Transverse colon (tissue), 4 donors: Measurements from ENCODE around the gene OSM. TPM values are rescaled to one million over a fixed set of nuclear protein-coding genes. Genes with fewer than 3 reads are reported as not detected.

Source experiments
- DNase-seq: peaks from one replicate; pipeline ENCODE4 v3.0.0-alpha.2; 2019
- H3K27ac ChIP-seq, 4 donors: fragments of 200-600 bp; sonication (generic); 2 replicates each; pipeline ENCODE4 v1.5.1; 2016 to 2018; ENCODE audit warnings: inconsistent platforms in 4 of 4
- H3K27me3 ChIP-seq: fragments of 200-600 bp; sonication (generic); 2 replicates; pipeline ENCODE4 v1.5.1; 2017; ENCODE audit warnings: inconsistent platforms
- H3K36me3 ChIP-seq, 4 donors: fragments of 200-600 bp; sonication (generic); 2 replicates each; pipeline ENCODE4 v1.5.1; 2017 to 2019; ENCODE audit warnings: inconsistent platforms in 4 of 4
- H3K4me1 ChIP-seq, 4 donors: fragments of 200-600 bp; sonication (generic); 2 replicates each; pipeline ENCODE4 v1.5.1; 2017 to 2020; ENCODE audit warnings: inconsistent platforms in 4 of 4
- H3K4me3 ChIP-seq, 4 donors: fragments of 200-600 bp; sonication (generic); 1 replicate in 1 of 4; 2 replicates in 3 of 4; pipeline versions ENCODE4 v1.5.1 to v1.6.1; 2017 to 2019; ENCODE audit warnings: inconsistent platforms in 4 of 4
- H3K9me3 ChIP-seq, 2 donors: fragments of 200-600 bp; sonication (generic); 2 replicates each; pipeline ENCODE4 v1.5.1; 2017 to 2019; ENCODE audit warnings: inconsistent platforms in 2 of 2
- CTCF ChIP-seq, 5 experiments: fragments of 200-600 bp in 3 of 5; fragments of 450-650 bp in 2 of 5; sonication (generic) in 3 of 5; IDR thresholded peaks; 1 replicate in 2 of 5; 2 replicates in 3 of 5; pipeline ENCODE4 v1.5.1; 2016 to 2017; ENCODE audit warnings: antibody characterized with exemption in 5 of 5, inconsistent platforms in 3 of 5, mild to moderate bottlenecking in 2 of 5, moderate library complexity in 1 of 5
- EP300 ChIP-seq: sonication (generic); formaldehyde crosslinking; IDR thresholded peaks from one replicate; pipeline ENCODE4 v1.6.1; 2017; ENCODE audit warnings: antibody characterized with exemption, low read depth
- POLR2A ChIP-seq: fragments of 450-650 bp; IDR thresholded peaks from one replicate; pipeline ENCODE4 v1.6.1; 2016; ENCODE audit warnings: antibody characterized with exemption, mild to moderate bottlenecking, moderate library complexity
- POLR2AphosphoS5 ChIP-seq, 3 donors: sonication (generic); formaldehyde crosslinking; IDR thresholded peaks; one replicate each; pipeline ENCODE4 v1.6.1; 2016; ENCODE audit warnings: antibody characterized with exemption in 3 of 3
- WGBS, 2 donors: methylation state at CpG; one replicate each; pipeline ENCODE4 v1.1.5; 2018; ENCODE audit warnings: low coverage in 1 of 2; 5-methylcytosine and 5-hydroxymethylcytosine counted together
- in situ Hi-C, 4 donors: fragments of 200-750 bp; cut with MboI; loops; one replicate each; pipeline versions ENCODE4 v1.15.0 to v1.15.1; 2017; ENCODE audit warnings: low sequenced_read_pairs in 3 of 4, low pct_ligation_motif_present in 1 of 4, low pct_unique_long_range_greater_than_20kb in 1 of 4
- intact Hi-C: fragments of 100-400 bp; cut with DNase I; formaldehyde crosslinking; loops from one replicate; pipeline ENCODE4 v1.15.1; 2023; ENCODE audit warnings: low total_unique reads
- total RNA-seq, 4 donors: library from RNA; depleted of rRNA; stranded (reverse); fragments of >200 nt; gene quantifications; one replicate each; pipeline ENCODE4 v1.1.0, GENCODE V29; 2016

OSM gene
- total RNA-seq, 4 donors from 2014 or later, result not detected

DNA sequence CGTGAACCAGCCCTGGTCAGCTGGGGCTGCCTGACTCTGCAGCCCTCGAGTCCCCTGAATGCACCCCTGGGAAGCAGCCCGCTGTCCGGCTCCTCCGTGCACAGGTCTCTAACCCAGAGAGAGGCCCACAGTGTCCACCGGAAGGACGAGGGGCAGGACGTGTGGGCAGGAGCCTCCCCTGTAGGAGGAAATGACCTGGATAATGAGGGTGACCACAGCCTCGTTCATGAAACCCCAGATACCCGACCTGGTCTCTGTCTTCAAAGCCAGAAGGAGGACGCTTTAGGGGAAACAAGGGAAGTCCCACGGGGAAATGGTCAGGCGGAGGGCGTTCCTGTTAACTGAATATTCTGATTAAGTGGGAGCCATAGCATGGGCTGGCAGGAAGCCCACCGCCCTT, 43.3 kb downstream of the OSM start:
- WGBS, 2 donors, result 77 to 80% methylated on average over 2 to 15 of the region's 15 CpGs
- intact Hi-C loops, result no loop called here

GRCh38 chr22:30222321-30222720, 44.3 kb downstream of the OSM start:
- H3K27ac ChIP-seq, result no peak overlapping the region
- in situ Hi-C loops, result no loop called here
- intact Hi-C loops, result no loop called here
- H3K36me3 ChIP-seq, result no peaks in the 10 kb centered on the region
- H3K9me3 ChIP-seq, result no peaks in the 10 kb centered on the region
- peaks cover 8% of the 10 kb centered on the region for H3K27me3 ChIP-seq
- WGBS, 2 donors, result 78 to 80% methylated on average over 1 to 4 of the region's 4 CpGs
- no peak for TF ChIP-seq EP300
- H3K4me1 ChIP-seq, result no peaks in the 10 kb centered on the region
- H3K4me3 ChIP-seq, result no peak overlapping the region
- DNase-seq, result no peak

More for the DNA sequence above, 43.3 kb downstream of the OSM start:
- Histone ChIP-seq H3K36me3 (no peaks in the 10 kb centered on the region), H3K27ac (no peak overlapping the region), H3K4me3 (no peak overlapping the region), H3K9me3 (no peaks in the 10 kb centered on the region), H3K27me3 (peaks cover 8% of the 10 kb centered on the region), H3K4me1 (no peaks in the 10 kb centered on the region)
- in situ Hi-C loops, result no loop called here
- no peak for DNase-seq
- TF ChIP-seq POLR2A (no peak), CTCF (IDR thresholded peaks at IDR 0.05) (no peak), EP300 (no peak), POLR2AphosphoS5 (IDR thresholded peaks at IDR 0.05) (no peak)

DNA sequence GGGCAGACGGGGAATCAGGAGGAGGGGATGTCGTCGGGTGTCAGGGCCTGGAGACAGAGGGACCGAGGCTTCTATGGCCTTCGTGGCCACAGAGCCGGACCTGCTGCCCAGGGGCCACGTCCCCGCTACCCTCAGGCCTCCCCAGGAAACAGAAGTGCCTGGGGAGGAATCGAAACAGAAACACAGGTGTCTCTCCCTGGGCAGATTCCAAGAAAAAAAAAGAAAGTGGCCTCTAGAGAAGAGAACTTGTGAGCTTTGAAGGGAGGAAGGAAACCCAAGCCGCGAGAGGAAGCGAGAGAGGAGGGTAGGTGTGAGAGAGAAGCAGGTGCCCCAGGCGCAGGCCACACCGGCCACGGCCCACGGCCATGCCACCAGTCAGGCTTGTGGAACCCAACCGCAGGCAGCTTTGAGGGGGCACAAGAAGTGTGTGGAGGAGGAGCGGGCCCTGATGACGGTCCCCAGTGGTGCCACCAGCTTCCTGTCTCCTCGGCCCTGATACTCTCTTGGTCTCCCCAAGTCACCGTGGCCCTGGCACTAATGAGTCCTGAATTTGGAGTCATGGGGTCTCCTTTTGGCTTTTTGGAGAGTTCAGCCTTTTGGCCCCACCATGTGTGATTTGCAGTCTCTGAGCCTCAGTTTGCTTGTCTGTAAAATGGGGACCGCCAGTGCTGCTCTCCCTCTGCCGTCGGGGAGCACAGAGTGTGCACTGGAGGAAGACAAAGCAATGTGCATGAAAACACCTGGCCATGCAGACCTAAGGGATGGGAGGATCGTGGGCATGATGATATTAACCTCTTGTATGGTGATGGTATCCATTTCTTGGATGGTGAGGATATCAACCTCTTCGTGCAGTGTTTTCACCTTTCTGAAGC, 45.3 kb downstream of the OSM start:
- in situ Hi-C loops, result no loop called here
- Histone ChIP-seq H3K4me3 (no peak overlapping the region), H3K9me3 (no peaks in the 10 kb centered on the region), H3K27ac (no peak overlapping the region), H3K36me3 (no peaks in the 10 kb centered on the region), H3K4me1 (no peaks in the 10 kb centered on the region), H3K27me3 (peaks cover 8% of the 10 kb centered on the region)
- 36 to 57% methylated on average over 10 to 26 of the region's 26 CpGs for WGBS, 2 donors
- peak; percentile 46 for DNase-seq
- TF ChIP-seq POLR2A, result no peak
- TF ChIP-seq POLR2AphosphoS5 (IDR thresholded peaks at IDR 0.05), result no peak
- no peak for TF ChIP-seq EP300
- no peak for TF ChIP-seq CTCF (IDR thresholded peaks at IDR 0.05)
- intact Hi-C loops, result no loop called here

DNA sequence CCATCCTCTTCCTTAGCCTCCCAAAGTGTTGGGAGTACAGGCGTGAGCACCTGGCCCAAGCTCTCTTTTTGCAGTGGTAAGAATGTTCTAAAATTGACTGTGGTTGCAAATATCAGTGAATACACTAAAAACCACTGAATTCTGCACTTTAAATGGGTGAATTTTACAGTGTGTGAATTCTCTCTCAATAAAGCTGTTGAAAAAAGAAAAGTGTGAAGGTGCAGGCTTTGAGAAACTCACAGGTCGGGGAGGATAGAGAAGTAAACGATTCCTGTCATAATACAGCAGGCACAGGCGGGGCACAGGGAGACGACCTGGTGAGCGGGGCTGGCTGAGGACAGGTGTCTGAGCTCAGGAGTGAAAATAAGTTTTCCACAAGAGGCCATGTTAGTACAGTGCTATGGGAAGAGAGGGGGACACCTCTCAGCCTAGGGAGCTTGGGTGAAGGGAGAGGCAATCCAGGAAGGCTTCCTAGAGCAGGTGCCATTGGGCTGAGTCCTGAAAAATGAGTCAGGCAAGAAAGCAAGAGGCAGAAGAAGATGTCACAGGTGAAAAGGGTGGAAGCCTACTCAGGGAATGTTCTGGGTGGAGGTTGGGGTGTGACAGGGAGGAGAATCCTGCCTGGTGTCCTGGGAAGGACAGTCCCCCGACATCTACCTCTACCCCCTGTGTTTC, 46.2 kb downstream of the OSM start:
- H3K36me3 ChIP-seq, result no peaks in the 10 kb centered on the region
- 65 to 80% methylated on average over 7 of the region's 7 CpGs for WGBS, 2 donors
- H3K27me3 ChIP-seq, result peaks cover 9% of the 10 kb centered on the region
- H3K27ac ChIP-seq, result no peak overlapping the region
- H3K4me1 ChIP-seq, result no peaks in the 10 kb centered on the region
- no peak for DNase-seq
- TF ChIP-seq CTCF (IDR thresholded peaks at IDR 0.05) (no peak), POLR2AphosphoS5 (IDR thresholded peaks at IDR 0.05) (no peak), POLR2A (no peak), EP300 (no peak)
- in situ Hi-C loops, result no loop called here
- intact Hi-C loops, result no loop called here
- H3K4me3 ChIP-seq, result no peak overlapping the region
- H3K9me3 ChIP-seq, result no peaks in the 10 kb centered on the region
